Mesenchymal stem cell (in vitro differentiated cells and primary cell): ENCODE measurements around the gene ALPP.

Source experiments
- DNase-seq: peaks from one replicate; pipeline ENCODE4 v3.0.0-alpha.2; 2013
- H2AFZ ChIP-seq: one replicate; pipeline ENCODE4 v1.6.1; 2013; ENCODE audit warnings: low read depth, mild to moderate bottlenecking, control low read depth, inconsistent platforms, low read length, moderate library complexity
- H2AK5ac ChIP-seq: 2 replicates; pipeline ENCODE4 v1.6.1; 2013; ENCODE audit warnings: low read length, moderate library complexity, mild to moderate bottlenecking, inconsistent platforms; ENCODE audit not compliant: severe bottlenecking
- H2BK120ac ChIP-seq: one replicate; pipeline ENCODE4 v1.6.1; 2013; ENCODE audit warnings: low read depth, mild to moderate bottlenecking, inconsistent platforms, low read length, moderate library complexity
- H2BK12ac ChIP-seq, 2 experiments: one replicate each; pipeline ENCODE4 v1.6.1; 2013; ENCODE audit warnings: inconsistent platforms in 2 of 2, low read length in 2 of 2, mild to moderate bottlenecking in 2 of 2, moderate library complexity in 2 of 2, control low read depth in 1 of 2
- H2BK15ac ChIP-seq: one replicate; pipeline ENCODE4 v1.6.1; 2013; ENCODE audit warnings: mild to moderate bottlenecking, low read depth, inconsistent platforms; ENCODE audit not compliant: poor library complexity, severe bottlenecking
- H2BK5ac ChIP-seq: 2 replicates; pipeline ENCODE4 v1.6.1; 2013; ENCODE audit warnings: low read depth, mild to moderate bottlenecking, low read length, control low read depth, inconsistent platforms; ENCODE audit not compliant: poor library complexity, severe bottlenecking
- H3K14ac ChIP-seq, 2 experiments: one replicate each; pipeline ENCODE4 v1.6.1; 2013; ENCODE audit warnings: inconsistent platforms in 2 of 2, low read length in 2 of 2, control low read depth in 1 of 2, mild to moderate bottlenecking in 1 of 2, moderate library complexity in 1 of 2
- H3K18ac ChIP-seq, 2 experiments: one replicate each; pipeline ENCODE4 v1.6.1; 2013; ENCODE audit warnings: inconsistent platforms in 2 of 2, low read length in 2 of 2, control low read depth in 1 of 2, low read depth in 1 of 2, mild to moderate bottlenecking in 1 of 2
- H3K23ac ChIP-seq, 2 experiments: one replicate each; pipeline ENCODE4 v1.6.1; 2013; ENCODE audit warnings: inconsistent platforms in 2 of 2, low read length in 2 of 2, mild to moderate bottlenecking in 2 of 2, moderate library complexity in 2 of 2, control low read depth in 1 of 2
- H3K27ac ChIP-seq: 2 replicates; pipeline ENCODE4 v1.5.1; 2013; ENCODE audit warnings: mild to moderate bottlenecking, moderate library complexity, low read length, control low read depth, inconsistent platforms; ENCODE audit not compliant: poor library complexity, severe bottlenecking
- H3K27me3 ChIP-seq, 2 experiments: 2 replicates each; pipeline versions ENCODE4 v1.6.1 to v1.7.0; 2013; ENCODE audit warnings: low read length in 2 of 2, mild to moderate bottlenecking in 2 of 2, moderate library complexity in 2 of 2, control low read depth in 1 of 2, inconsistent platforms in 1 of 2; ENCODE audit not compliant: control insufficient read depth in 1 of 2, insufficient read depth in 1 of 2
- H3K36me3 ChIP-seq, 2 experiments: 2 replicates each; pipeline versions ENCODE4 v1.6.1 to v1.7.0; 2013; ENCODE audit warnings: low read length in 2 of 2, control low read depth in 1 of 2, inconsistent platforms in 1 of 2, low read depth in 1 of 2, mild to moderate bottlenecking in 1 of 2; ENCODE audit not compliant: insufficient read depth in 2 of 2, control insufficient read depth in 1 of 2
- H3K4ac ChIP-seq, 2 experiments: one replicate each; pipeline ENCODE4 v1.6.1; 2013; ENCODE audit warnings: inconsistent platforms in 2 of 2, low read length in 2 of 2, mild to moderate bottlenecking in 2 of 2, moderate library complexity in 2 of 2, control low read depth in 1 of 2, low read depth in 1 of 2
- H3K4me1 ChIP-seq: 2 replicates; pipeline ENCODE4 v1.6.1; 2013; ENCODE audit warnings: low read depth, low read length, control low read depth; ENCODE audit not compliant: control insufficient read depth, insufficient read depth
- H3K4me2 ChIP-seq: 2 replicates; pipeline ENCODE4 v1.6.1; 2013; ENCODE audit warnings: low read length, mild to moderate bottlenecking, inconsistent platforms; ENCODE audit not compliant: poor library complexity, severe bottlenecking
- H3K4me3 ChIP-seq, 2 experiments: 2 replicates each; pipeline versions ENCODE4 v1.5.1 to v1.7.0; 2013; ENCODE audit warnings: low read length in 2 of 2, mild to moderate bottlenecking in 2 of 2, control low read depth in 1 of 2, low read depth in 1 of 2; ENCODE audit not compliant: insufficient read depth in 1 of 2
- H3K79me1 ChIP-seq: replicated peaks from 2 replicates; pipeline ENCODE4 v1.6.1; 2013; ENCODE audit warnings: mild to moderate bottlenecking, control low read depth, low read length, inconsistent platforms; ENCODE audit not compliant: poor library complexity, severe bottlenecking
- H3K9ac ChIP-seq: 2 replicates; pipeline ENCODE4 v1.7.0; 2013; ENCODE audit warnings: mild to moderate bottlenecking, low read length, moderate library complexity
- H3K9me3 ChIP-seq: 2 replicates; pipeline ENCODE4 v1.7.0; 2013; ENCODE audit warnings: mild to moderate bottlenecking, low read length; ENCODE audit not compliant: control insufficient read depth
- H4K8ac ChIP-seq: one replicate; pipeline ENCODE4 v1.6.1; 2013; ENCODE audit warnings: inconsistent platforms, mild to moderate bottlenecking, low read length, moderate library complexity
- H4K91ac ChIP-seq: one replicate; pipeline ENCODE4 v1.6.1; 2013; ENCODE audit warnings: mild to moderate bottlenecking, low read length, inconsistent platforms
- whole genome bisulfite sequencing: methylation state at CpG from one replicate; pipeline ENCODE4 v1.1.7; 2013; ENCODE audit warnings: mixed read lengths; 5-methylcytosine and 5-hydroxymethylcytosine counted together

ALPP gene

GRCh38 chr2:232350804-232351685, 27.5 kb upstream of the ALPP start:
- no peak for DNase-seq
- Histone ChIP-seq H3K27ac (no peak overlapping the region), H2BK5ac (no peak overlapping the region), H2BK15ac (no peak overlapping the region), H4K8ac (no peak overlapping the region), H3K4ac (no peak overlapping the region), H3K14ac (no peak overlapping the region), H3K18ac (no peak overlapping the region), H2AFZ (no peak overlapping the region), H3K4me2 (no peak overlapping the region), H3K4me1 (peaks cover 3% of the 10 kb centered on the region), H2BK12ac (no peak overlapping the region), H4K91ac (no peak overlapping the region), H3K23ac (no peak overlapping the region), H3K4me3 (no peak overlapping the region), H3K36me3 (no peaks in the 10 kb centered on the region), H3K9ac (no peak overlapping the region), H3K79me1 (no peaks in the 10 kb centered on the region), H2AK5ac (no peak overlapping the region), H3K9me3 (no peaks in the 10 kb centered on the region), H2BK120ac (no peak overlapping the region), H3K27me3 (peaks cover 23 to 74% of the 10 kb centered on the region in 2 experiments)
- WGBS, result 85% methylated on average over 69 of the region's 76 CpGs

DNA sequence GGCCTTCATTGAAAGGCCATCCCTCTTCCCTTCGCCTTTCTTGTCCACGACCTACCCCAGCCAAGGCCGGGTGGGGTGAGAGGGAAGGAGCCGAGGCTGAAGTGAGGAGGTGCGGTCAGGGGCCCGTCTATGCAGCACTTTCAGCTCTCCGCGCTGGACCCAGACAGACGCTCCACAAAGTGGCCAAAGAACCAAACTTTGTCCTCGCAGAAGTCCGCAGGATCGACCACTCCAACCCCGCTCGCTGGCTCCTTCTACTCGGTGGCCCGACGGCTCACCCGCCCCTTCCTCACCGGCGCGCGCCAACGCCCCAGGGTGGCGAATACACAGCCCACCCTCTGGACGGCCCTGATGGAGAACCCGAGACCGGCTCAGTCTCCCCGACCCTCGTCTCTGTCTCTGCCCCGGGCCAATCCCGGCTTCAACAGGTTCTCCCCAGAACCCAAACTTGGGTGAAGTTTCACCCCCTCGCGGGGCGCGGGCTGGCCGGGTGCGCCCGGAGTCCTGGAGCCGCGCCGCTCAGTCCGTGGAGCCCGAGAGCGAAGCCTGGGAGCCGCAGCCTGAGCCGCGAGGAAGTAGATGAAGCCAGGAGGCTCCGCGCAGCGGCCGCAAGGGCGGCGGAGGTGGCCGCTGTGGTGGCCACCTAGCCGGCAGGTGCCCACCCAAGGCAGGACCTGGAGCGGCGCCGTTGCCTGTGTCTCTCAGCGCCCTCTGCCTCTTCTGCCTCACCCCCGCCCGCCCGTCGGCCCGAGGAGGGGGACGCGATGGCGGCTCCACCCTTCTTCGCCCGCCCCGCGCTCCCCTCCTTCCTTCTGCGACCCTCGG, 26.7 kb upstream of the ALPP start:
- H2BK5ac ChIP-seq, result no peak overlapping the region
- DNase-seq, result no peak
- H4K8ac ChIP-seq, result no peak overlapping the region
- H3K9me3 ChIP-seq, result no peaks in the 10 kb centered on the region
- no peak overlapping the region for H3K4me3 ChIP-seq
- H3K4me1 ChIP-seq, result peaks cover 3% of the 10 kb centered on the region
- no peaks in the 10 kb centered on the region for H3K79me1 ChIP-seq
- no peak overlapping the region for H3K14ac ChIP-seq
- no peak overlapping the region for H3K23ac ChIP-seq
- H3K27ac ChIP-seq, result no peak overlapping the region
- H2AFZ ChIP-seq, result no peak overlapping the region
- H3K36me3 ChIP-seq, result no peaks in the 10 kb centered on the region
- H2AK5ac ChIP-seq, result no peak overlapping the region
- no peak overlapping the region for H3K4me2 ChIP-seq
- H3K27me3 ChIP-seq, result peaks cover 23 to 74% of the 10 kb centered on the region in 2 experiments
- no peak overlapping the region for H3K4ac ChIP-seq
- no peak overlapping the region for H2BK15ac ChIP-seq
- H2BK120ac ChIP-seq, result no peak overlapping the region
- H4K91ac ChIP-seq, result no peak overlapping the region
- H2BK12ac ChIP-seq, result no peak overlapping the region
- no peak overlapping the region for H3K9ac ChIP-seq
- H3K18ac ChIP-seq, result no peak overlapping the region
- WGBS, result 91% methylated on average over 64 of the region's 73 CpGs

GRCh38 chr2:232352511-232353091, 25.9 kb upstream of the ALPP start:
- 87% methylated on average over 39 of the region's 39 CpGs for whole genome bisulfite sequencing
- H3K14ac ChIP-seq, result no peak overlapping the region
- H4K8ac ChIP-seq, result no peak overlapping the region
- H3K18ac ChIP-seq, result no peak overlapping the region
- H3K4me1 ChIP-seq, result peaks cover 3% of the 10 kb centered on the region
- H3K9me3 ChIP-seq, result no peaks in the 10 kb centered on the region
- H3K4ac ChIP-seq, result no peak overlapping the region
- H3K36me3 ChIP-seq, result no peaks in the 10 kb centered on the region
- no peak overlapping the region for H3K4me3 ChIP-seq
- no peak overlapping the region for H2AFZ ChIP-seq
- H3K79me1 ChIP-seq, result no peaks in the 10 kb centered on the region
- no peak overlapping the region for H3K4me2 ChIP-seq
- H2BK5ac ChIP-seq, result no peak overlapping the region
- peaks cover 16 to 68% of the 10 kb centered on the region in 2 experiments for H3K27me3 ChIP-seq
- no peak overlapping the region for H3K9ac ChIP-seq
- no peak overlapping the region for H4K91ac ChIP-seq
- H3K27ac ChIP-seq, result no peak overlapping the region
- no peak overlapping the region for H2AK5ac ChIP-seq
- no peak overlapping the region for H2BK12ac ChIP-seq
- H2BK120ac ChIP-seq, result no peak overlapping the region
- H2BK15ac ChIP-seq, result no peak overlapping the region
- H3K23ac ChIP-seq, result no peak overlapping the region
- no peak for DNase-seq

GRCh38 chr2:232353096-232353495, 25.5 kb upstream of the ALPP start:
- Histone ChIP-seq H3K79me1 (no peaks in the 10 kb centered on the region), H3K4ac (no peak overlapping the region), H3K27me3 (peaks cover 16 to 67% of the 10 kb centered on the region in 2 experiments), H3K18ac (no peak overlapping the region), H3K36me3 (no peaks in the 10 kb centered on the region), H2BK5ac (no peak overlapping the region), H2AFZ (no peak overlapping the region), H2BK120ac (no peak overlapping the region), H3K4me1 (peaks cover 3% of the 10 kb centered on the region), H2BK12ac (no peak overlapping the region), H2BK15ac (no peak overlapping the region), H3K4me2 (no peak overlapping the region), H3K14ac (no peak overlapping the region), H4K8ac (no peak overlapping the region), H3K9me3 (no peaks in the 10 kb centered on the region), H3K23ac (no peak overlapping the region), H3K27ac (no peak overlapping the region), H4K91ac (no peak overlapping the region), H3K4me3 (no peak overlapping the region), H2AK5ac (no peak overlapping the region), H3K9ac (no peak overlapping the region)
- 94% methylated on average over 7 of the region's 8 CpGs for WGBS
- DNase-seq, result no peak
